Measurements from ENCODE around the gene ZBED5. TPM values are rescaled to one million over a fixed set of nuclear protein-coding genes. Genes with fewer than 3 reads are reported as not detected.
A peak's percentile ranks its signal among the peaks of the same experiment; 100 is the strongest.
"Not testable (repeated sequence)": the region's sequence is repeated elsewhere in the genome, so short reads cannot be mapped to it uniquely, and the experiment has no call there.

Gene ZBED5
- polyA plus RNA-seq, 1 donor (not counting 4 experiments of a cell fraction or from before 2014, with no cell fraction given) = 75.1 TPM

DNA sequence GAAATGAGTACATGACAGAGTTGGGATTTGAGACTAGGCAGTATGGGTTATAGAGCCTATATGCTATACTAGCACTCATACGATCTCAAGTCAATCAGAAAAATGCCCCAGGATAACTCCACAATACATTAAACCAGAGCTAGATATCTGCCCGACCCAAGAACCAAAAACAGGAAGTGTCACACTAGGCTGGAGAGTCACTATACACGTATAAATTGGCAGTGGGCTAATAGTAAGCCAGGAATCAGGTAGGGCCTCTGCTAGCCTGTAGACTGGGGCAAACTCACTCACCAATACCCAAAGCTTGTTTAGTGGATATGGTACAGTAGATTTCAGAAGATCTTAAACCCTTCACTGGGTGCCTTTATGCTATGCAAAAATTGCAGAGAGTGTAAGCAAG, 33.0 kb downstream of the ZBED5 start:
- no peaks in the 10 kb centered on the region for H3K4me1 ChIP-seq (ENCODE audit: control insufficient read depth, extremely low read depth, insufficient read depth, low read length)
- TF ChIP-seq CTCF (optimal IDR thresholded peaks at IDR 0.05 in 1 of 3, IDR thresholded peaks at IDR 0.05 in 1 of 3, conservative IDR thresholded peaks at IDR 0.05 in 1 of 3; ENCODE audit: extremely low read depth in 1 of 3, insufficient read depth in 2 of 3, low read length in 3 of 3) = no peak
- no peak for TF ChIP-seq EZH2 (IDR thresholded peaks at IDR 0.05; ENCODE audit: low read length)
- DNase-seq (ENCODE audit: low read depth, low spot score) = no peak
- dilution Hi-C loops (cut with MboI; ENCODE audit: extremely low pct_ligation_motif_present, low sequenced_read_pairs) = no loop called here
- no peak overlapping the region for H3K4me3 ChIP-seq (ENCODE audit: control insufficient read depth in 2 of 3, extremely low read depth in 1 of 3, insufficient read depth in 2 of 3, low read depth in 1 of 3, low read length in 3 of 3)
- no peaks in the 10 kb centered on the region for H3K79me2 ChIP-seq (ENCODE audit: control insufficient read depth, insufficient read depth, low read length)
- H3K9me1 ChIP-seq (ENCODE audit: control insufficient read depth, extremely low read depth, insufficient read depth, low read length) = no peaks in the 10 kb centered on the region
- H3K36me3 ChIP-seq (ENCODE audit: control insufficient read depth in 2 of 2, extremely low read depth in 1 of 2, insufficient read depth in 2 of 2, low read length in 2 of 2) = no peaks in the 10 kb centered on the region
- no peak overlapping the region for H3K27ac ChIP-seq (ENCODE audit: control insufficient read depth, insufficient read depth, low read length)
- H3K27me3 ChIP-seq (ENCODE audit: control insufficient read depth, extremely low read depth, insufficient read depth, low read length) = no peaks in the 10 kb centered on the region
- FAIRE-seq = no peak
- H3K9me3 ChIP-seq (ENCODE audit: control insufficient read depth, low read depth, low read length) = no peaks in the 10 kb centered on the region
- no peak overlapping the region for H3K9ac ChIP-seq (ENCODE audit: control insufficient read depth, extremely low read depth, insufficient read depth, low read length)
- no peak overlapping the region for H3K4me2 ChIP-seq (ENCODE audit: control insufficient read depth, extremely low read depth, insufficient read depth, low read depth, low read length)
- H2AFZ ChIP-seq (ENCODE audit: control insufficient read depth, low read length) = no peak overlapping the region
- H4K20me1 ChIP-seq (ENCODE audit: control insufficient read depth, extremely low read depth, insufficient read depth, low read length) = no peaks in the 10 kb centered on the region

DNA sequence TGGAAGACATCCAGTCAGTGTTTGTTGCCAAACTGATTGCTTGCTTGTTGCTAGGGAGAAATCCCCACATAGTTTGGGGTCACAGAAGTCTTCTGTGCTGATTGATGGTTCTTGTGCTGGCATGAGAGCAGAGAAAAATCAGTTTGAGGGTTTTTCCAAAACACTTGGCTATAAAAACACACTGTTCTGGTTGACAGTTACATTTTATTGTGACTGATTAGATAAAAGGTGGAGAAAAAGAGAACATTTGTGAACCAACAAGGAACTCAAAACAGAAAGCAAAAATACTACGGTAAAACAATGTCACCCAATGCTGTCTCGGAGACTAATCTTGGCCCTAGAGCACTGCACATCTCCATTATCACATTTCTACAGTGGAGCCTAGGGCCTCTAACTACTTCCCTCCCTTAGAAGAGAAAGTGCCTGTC, 34.7 kb downstream of the ZBED5 start:
- no peak overlapping the region for H3K27ac ChIP-seq (ENCODE audit: control insufficient read depth, insufficient read depth, low read length)

DNA sequence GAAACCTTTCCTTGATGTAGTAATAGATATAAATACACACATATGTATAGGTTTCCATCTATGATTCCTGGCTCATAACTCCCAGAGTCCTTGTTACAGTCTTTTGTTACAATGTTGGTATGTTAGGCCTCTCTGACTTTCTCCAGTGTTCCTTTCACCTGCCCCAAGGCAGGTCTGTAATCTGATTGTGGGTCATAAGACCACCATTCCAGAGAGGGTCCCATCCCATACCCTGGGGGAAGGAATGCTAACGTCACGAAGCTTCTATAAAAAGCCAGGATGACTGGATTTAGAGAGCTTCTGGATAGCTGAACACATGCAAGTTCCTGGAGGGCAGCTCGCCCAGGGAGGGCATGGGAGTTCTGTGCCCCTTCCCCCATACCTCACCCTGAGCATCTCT, 35.4 kb downstream of the ZBED5 start:
- H3K4me2 ChIP-seq (ENCODE audit: control insufficient read depth, extremely low read depth, insufficient read depth, low read depth, low read length); H3K36me3 ChIP-seq (ENCODE audit: control insufficient read depth in 2 of 2, extremely low read depth in 1 of 2, insufficient read depth in 2 of 2, low read length in 2 of 2); H2AFZ ChIP-seq (ENCODE audit: control insufficient read depth, low read length); H3K4me3 ChIP-seq (ENCODE audit: control insufficient read depth in 2 of 3, extremely low read depth in 1 of 3, insufficient read depth in 2 of 3, low read depth in 1 of 3, low read length in 3 of 3); H3K27me3 ChIP-seq (ENCODE audit: control insufficient read depth, extremely low read depth, insufficient read depth, low read length); H3K9ac ChIP-seq (ENCODE audit: control insufficient read depth, extremely low read depth, insufficient read depth, low read length); H3K4me1 ChIP-seq (ENCODE audit: control insufficient read depth, extremely low read depth, insufficient read depth, low read length); DNase-seq (ENCODE audit: low read depth, low spot score); H3K9me1 ChIP-seq (ENCODE audit: control insufficient read depth, extremely low read depth, insufficient read depth, low read length); FAIRE-seq; H4K20me1 ChIP-seq (ENCODE audit: control insufficient read depth, extremely low read depth, insufficient read depth, low read length); dilution Hi-C loops (cut with MboI; ENCODE audit: extremely low pct_ligation_motif_present, low sequenced_read_pairs); H3K79me2 ChIP-seq (ENCODE audit: control insufficient read depth, insufficient read depth, low read length); H3K9me3 ChIP-seq (ENCODE audit: control insufficient read depth, low read depth, low read length); H3K27ac ChIP-seq (ENCODE audit: control insufficient read depth, insufficient read depth, low read length): not testable (repeated sequence)

More for the DNA sequence above, 34.7 kb downstream of the ZBED5 start:
- dilution Hi-C loops (cut with MboI; ENCODE audit: extremely low pct_ligation_motif_present, low sequenced_read_pairs) = no loop called here
- no peak overlapping the region for H3K4me2 ChIP-seq (ENCODE audit: control insufficient read depth, extremely low read depth, insufficient read depth, low read depth, low read length)
- no peak overlapping the region for H3K4me3 ChIP-seq (ENCODE audit: control insufficient read depth in 2 of 3, extremely low read depth in 1 of 3, insufficient read depth in 2 of 3, low read depth in 1 of 3, low read length in 3 of 3)
- no peaks in the 10 kb centered on the region for H3K79me2 ChIP-seq (ENCODE audit: control insufficient read depth, insufficient read depth, low read length)
- no peak for TF ChIP-seq EZH2 (IDR thresholded peaks at IDR 0.05; ENCODE audit: low read length)
- TF ChIP-seq CTCF (optimal IDR thresholded peaks at IDR 0.05 in 1 of 3, IDR thresholded peaks at IDR 0.05 in 1 of 3, conservative IDR thresholded peaks at IDR 0.05 in 1 of 3; ENCODE audit: extremely low read depth in 1 of 3, insufficient read depth in 2 of 3, low read length in 3 of 3) = no peak
- H3K9me3 ChIP-seq (ENCODE audit: control insufficient read depth, low read depth, low read length) = no peaks in the 10 kb centered on the region
- DNase-seq (ENCODE audit: low read depth, low spot score) (no peak), FAIRE-seq (no peak)
- peak overlapping the region; percentile 49 for H2AFZ ChIP-seq (ENCODE audit: control insufficient read depth, low read length)
- no peaks in the 10 kb centered on the region for H3K9me1 ChIP-seq (ENCODE audit: control insufficient read depth, extremely low read depth, insufficient read depth, low read length)
- H3K27me3 ChIP-seq (ENCODE audit: control insufficient read depth, extremely low read depth, insufficient read depth, low read length) = no peaks in the 10 kb centered on the region
- no peak overlapping the region for H3K9ac ChIP-seq (ENCODE audit: control insufficient read depth, extremely low read depth, insufficient read depth, low read length)
- no peaks in the 10 kb centered on the region for H4K20me1 ChIP-seq (ENCODE audit: control insufficient read depth, extremely low read depth, insufficient read depth, low read length)
- no peaks in the 10 kb centered on the region for H3K36me3 ChIP-seq (ENCODE audit: control insufficient read depth in 2 of 2, extremely low read depth in 1 of 2, insufficient read depth in 2 of 2, low read length in 2 of 2)
- H3K4me1 ChIP-seq (ENCODE audit: control insufficient read depth, extremely low read depth, insufficient read depth, low read length) = no peaks in the 10 kb centered on the region

Measured in keratinocyte (primary cell).